Neutrophil (primary cell): ENCODE results near the gene FAT4.

ENCODE experiments used
- H3K27ac ChIP-seq: fragments of 200-600 bp; sonication (generic); 2 replicates; pipeline ENCODE4 v1.5.1; 2016; ENCODE audit warnings: mild to moderate bottlenecking, moderate library complexity
- H3K27me3 ChIP-seq: fragments of 200-600 bp; sonication (generic); 2 replicates; pipeline ENCODE4 v1.6.0; 2016; ENCODE audit warnings: mild to moderate bottlenecking
- H3K36me3 ChIP-seq: fragments of 200-600 bp; sonication (generic); 2 replicates; pipeline ENCODE4 v1.5.1; 2017
- H3K4me1 ChIP-seq, 2 experiments: fragments of 200-600 bp in 1 of 2; sonication (generic) in 1 of 2; 1 replicate in 1 of 2; 2 replicates in 1 of 2; pipeline versions ENCODE4 v1.5.1 to v1.6.1; 2013 to 2016; ENCODE audit warnings: low read depth in 1 of 2, low read length in 1 of 2, mild to moderate bottlenecking in 1 of 2, moderate library complexity in 1 of 2; ENCODE audit not compliant: control insufficient read depth in 1 of 2, insufficient read depth in 1 of 2
- H3K4me3 ChIP-seq, 2 experiments: fragments of 200-600 bp in 1 of 2; sonication (generic) in 1 of 2; 1 replicate in 1 of 2; 2 replicates in 1 of 2; pipeline ENCODE4 v1.5.1; 2013 to 2016; ENCODE audit warnings: low read depth in 1 of 2, low read length in 1 of 2, mild to moderate bottlenecking in 1 of 2, moderate library complexity in 1 of 2
- H3K9me3 ChIP-seq: fragments of 200-600 bp; sonication (generic); 2 replicates; pipeline ENCODE4 v1.5.1; 2016
- CTCF ChIP-seq: fragments of 200-600 bp; sonication (generic); IDR thresholded peaks from 2 replicates; pipeline ENCODE4 v1.5.1; 2016; ENCODE audit warnings: antibody characterized with exemption

Gene FAT4

DNA sequence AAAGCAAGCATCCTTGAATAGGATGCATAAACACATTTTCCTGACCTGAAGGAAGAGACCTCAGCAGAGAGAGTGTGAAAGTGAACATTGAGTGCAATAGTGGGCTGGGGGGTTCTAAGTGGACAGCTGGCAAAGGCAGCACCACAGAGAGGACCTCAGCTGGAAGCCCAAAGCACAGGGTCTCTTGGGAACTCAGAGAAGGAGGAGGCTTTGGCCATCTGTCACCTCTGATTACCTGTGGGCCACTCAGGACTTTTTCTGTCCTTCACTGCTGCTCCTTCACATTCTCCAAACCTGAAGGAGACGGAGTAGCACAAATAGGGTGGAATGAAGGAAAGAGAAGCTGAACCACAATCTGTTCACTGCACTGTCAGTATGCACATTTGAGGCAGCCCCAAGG, 37.9 kb upstream of the FAT4 start:
- TF ChIP-seq CTCF = no peak
- Histone ChIP-seq H3K9me3 (no peaks in the 10 kb centered on the region), H3K27me3 (no peaks in the 10 kb centered on the region), H3K4me1 (no peaks in the 10 kb centered on the region), H3K36me3 (no peaks in the 10 kb centered on the region), H3K4me3 (no peak overlapping the region), H3K27ac (no peak overlapping the region)

GRCh38 chr4:125277790-125278189, 37.0 kb upstream of the FAT4 start:
- Histone ChIP-seq H3K36me3 (no peaks in the 10 kb centered on the region), H3K4me1 (no peaks in the 10 kb centered on the region), H3K9me3 (no peaks in the 10 kb centered on the region), H3K4me3 (no peak overlapping the region), H3K27me3 (no peaks in the 10 kb centered on the region), H3K27ac (no peak overlapping the region)
- no peak for TF ChIP-seq CTCF

DNA sequence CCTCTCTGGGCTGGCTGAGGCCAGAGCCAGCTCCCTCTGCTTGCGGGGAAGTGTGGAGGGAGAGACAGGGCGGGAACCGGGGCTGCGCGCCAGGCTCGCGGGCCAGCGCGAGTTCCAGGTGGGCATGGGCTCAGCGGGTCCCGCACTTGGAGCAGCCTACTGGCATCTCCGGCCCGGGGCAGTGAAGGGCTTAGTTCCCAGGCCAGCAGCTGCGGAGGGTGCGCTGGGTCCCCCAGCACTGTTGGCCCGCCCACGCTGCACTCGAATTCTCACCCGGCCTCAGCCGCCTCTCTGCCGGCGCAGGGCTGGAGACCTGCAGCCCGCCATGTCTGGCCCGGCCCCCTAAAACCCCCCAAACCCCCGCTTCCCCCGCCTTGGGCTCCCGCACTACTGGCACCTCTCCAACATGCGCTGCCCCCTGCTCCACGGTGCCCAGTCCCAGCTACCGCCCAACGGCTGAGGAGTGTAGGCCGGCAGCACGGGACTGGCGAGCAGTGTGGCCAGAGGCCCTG, 33.8 kb upstream of the FAT4 start:
- Histone ChIP-seq H3K36me3 (no peaks in the 10 kb centered on the region), H3K27ac (no peak overlapping the region), H3K9me3 (no peaks in the 10 kb centered on the region), H3K27me3 (no peaks in the 10 kb centered on the region), H3K4me1 (no peaks in the 10 kb centered on the region), H3K4me3 (no peak overlapping the region)
- no peak for TF ChIP-seq CTCF

DNA sequence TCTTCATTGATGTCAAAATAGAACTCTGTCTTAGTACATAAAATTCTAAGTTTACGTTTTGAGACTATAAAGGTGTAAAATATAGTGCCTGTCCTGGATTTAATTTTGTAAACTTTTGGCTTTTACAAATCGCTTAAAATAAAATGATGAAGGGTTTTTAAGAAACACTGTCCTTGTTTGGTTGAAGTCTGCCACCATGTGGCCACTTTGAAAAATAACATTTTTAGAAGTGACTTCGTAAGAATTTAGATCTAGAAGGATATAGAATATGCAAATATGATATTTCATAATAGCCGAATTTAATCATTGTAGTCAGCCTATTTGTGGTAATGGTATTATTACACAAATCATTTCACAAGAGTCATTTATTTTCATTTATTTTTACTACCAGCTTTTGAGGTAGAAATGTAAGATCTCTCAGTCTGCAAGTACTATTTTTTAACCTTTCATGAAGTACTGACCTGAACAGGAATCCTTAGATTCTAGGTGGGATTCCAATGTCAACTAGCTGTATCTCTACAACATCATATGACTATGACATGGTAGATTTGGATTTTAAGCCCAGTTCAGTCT, 31.0 kb upstream of the FAT4 start:
- no peaks in the 10 kb centered on the region for H3K9me3 ChIP-seq
- no peaks in the 10 kb centered on the region for H3K4me1 ChIP-seq
- no peak overlapping the region for H3K4me3 ChIP-seq
- no peak for TF ChIP-seq CTCF
- no peaks in the 10 kb centered on the region for H3K36me3 ChIP-seq
- no peak overlapping the region for H3K27ac ChIP-seq
- no peaks in the 10 kb centered on the region for H3K27me3 ChIP-seq

DNA sequence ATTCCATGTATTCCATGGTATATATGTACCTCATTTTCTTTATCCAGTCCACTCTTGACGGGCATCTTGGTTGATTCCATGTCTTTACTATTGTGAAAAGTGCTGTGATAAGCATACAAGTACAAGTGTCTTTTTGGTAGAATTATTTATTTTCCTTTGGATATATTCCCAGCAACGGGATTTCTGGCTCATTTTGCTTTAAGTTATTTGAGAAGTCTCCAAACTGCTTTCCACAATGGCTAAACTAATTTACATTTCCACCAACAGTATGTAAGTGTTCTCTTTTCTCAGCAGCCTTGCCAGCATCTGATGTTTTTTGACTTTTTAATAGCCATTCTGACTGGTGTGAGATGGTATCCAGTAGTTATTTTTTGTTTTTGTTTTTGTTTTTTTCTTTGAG, 17.6 kb upstream of the FAT4 start:
- H3K9me3 ChIP-seq = no peaks in the 10 kb centered on the region
- H3K27me3 ChIP-seq = no peaks in the 10 kb centered on the region
- no peak for TF ChIP-seq CTCF
- no peak overlapping the region for H3K4me3 ChIP-seq
- H3K27ac ChIP-seq = no peak overlapping the region
- H3K36me3 ChIP-seq = no peaks in the 10 kb centered on the region
- H3K4me1 ChIP-seq = no peaks in the 10 kb centered on the region
